Upper lobe of left lung (tissue), 4 donors: ENCODE measurements around the gene LRRC3C.

Experiments used
- EP300 ChIP-seq, 4 donors: sonication (generic); formaldehyde crosslinking; IDR thresholded peaks; one replicate each; pipeline ENCODE4 v1.5.1; 2017; ENCODE audit warnings: antibody characterized with exemption in 4 of 4, control low read depth in 2 of 4
- POLR2A ChIP-seq, 4 donors: fragments of 450-650 bp; IDR thresholded peaks; one replicate each; pipeline ENCODE4 v1.5.1; 2016 to 2017; ENCODE audit warnings: antibody characterized with exemption in 4 of 4, mild to moderate bottlenecking in 2 of 4
- POLR2AphosphoS5 ChIP-seq, 2 donors: sonication (generic); formaldehyde crosslinking; IDR thresholded peaks; one replicate each; pipeline ENCODE4 v1.5.1; 2017; ENCODE audit warnings: antibody characterized with exemption in 2 of 2
- TF ChIP-seq, protein P1 (sequence below), 6 experiments: fragments of 450-650 bp in 4 of 6; fragments of 200-600 bp in 2 of 6; sonication (generic) in 2 of 6; IDR thresholded peaks; one replicate each; pipeline ENCODE4 v1.5.1; 2016 to 2019; ENCODE audit warnings: antibody characterized with exemption in 6 of 6

DNA sequence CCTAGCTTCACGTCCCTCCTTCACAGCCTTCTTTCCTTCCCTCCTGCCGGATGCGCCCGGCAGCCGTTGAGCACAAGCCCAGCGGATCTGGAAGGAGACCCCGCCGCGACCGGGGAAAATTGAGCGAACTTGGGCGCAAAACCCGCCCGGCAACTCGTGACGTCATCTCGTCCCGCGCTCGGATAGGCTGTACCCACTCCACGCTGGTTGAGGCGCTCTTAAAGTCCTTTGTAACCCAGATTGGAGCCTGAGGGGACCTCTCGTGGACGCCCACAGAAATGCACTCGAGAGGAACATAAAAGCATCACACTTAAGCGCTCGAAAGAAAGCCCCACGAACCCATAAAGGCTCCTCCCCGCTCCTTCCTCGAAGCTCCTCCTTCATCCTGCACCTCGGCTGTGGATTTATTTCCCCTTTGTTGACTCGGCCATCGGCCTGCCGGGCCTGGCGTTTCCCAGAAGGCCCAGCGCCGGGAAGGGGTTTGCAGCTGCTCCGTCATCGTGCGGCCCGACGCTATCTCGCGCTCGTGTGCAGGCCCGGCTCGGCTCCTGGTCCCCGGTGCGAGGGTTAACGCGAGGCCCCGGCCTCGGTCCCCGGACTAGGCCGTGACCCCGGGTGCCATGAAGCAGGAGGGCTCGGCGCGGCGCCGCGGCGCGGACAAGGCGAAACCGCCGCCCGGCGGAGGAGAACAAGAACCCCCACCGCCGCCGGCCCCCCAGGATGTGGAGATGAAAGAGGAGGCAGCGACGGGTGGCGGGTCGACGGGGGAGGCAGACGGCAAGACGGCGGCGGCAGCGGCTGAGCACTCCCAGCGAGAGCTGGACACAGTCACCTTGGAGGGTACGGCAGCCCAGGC lies 53.0 kb downstream of the LRRC3C start, which contains the start of gene PSMD3:
- TF ChIP-seq, protein P1, sequence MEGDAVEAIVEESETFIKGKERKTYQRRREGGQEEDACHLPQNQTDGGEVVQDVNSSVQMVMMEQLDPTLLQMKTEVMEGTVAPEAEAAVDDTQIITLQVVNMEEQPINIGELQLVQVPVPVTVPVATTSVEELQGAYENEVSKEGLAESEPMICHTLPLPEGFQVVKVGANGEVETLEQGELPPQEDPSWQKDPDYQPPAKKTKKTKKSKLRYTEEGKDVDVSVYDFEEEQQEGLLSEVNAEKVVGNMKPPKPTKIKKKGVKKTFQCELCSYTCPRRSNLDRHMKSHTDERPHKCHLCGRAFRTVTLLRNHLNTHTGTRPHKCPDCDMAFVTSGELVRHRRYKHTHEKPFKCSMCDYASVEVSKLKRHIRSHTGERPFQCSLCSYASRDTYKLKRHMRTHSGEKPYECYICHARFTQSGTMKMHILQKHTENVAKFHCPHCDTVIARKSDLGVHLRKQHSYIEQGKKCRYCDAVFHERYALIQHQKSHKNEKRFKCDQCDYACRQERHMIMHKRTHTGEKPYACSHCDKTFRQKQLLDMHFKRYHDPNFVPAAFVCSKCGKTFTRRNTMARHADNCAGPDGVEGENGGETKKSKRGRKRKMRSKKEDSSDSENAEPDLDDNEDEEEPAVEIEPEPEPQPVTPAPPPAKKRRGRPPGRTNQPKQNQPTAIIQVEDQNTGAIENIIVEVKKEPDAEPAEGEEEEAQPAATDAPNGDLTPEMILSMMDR (IDR thresholded peaks at IDR 0.05) = peak; percentile 61 to 97 (median 92)
- TF ChIP-seq POLR2A (IDR thresholded peaks at IDR 0.05) (peak in 3 of 4 donors; percentile 81 to 93 (median 84)), EP300 (IDR thresholded peaks at IDR 0.05) (peak in 1 of 4 donors; percentile 60), POLR2AphosphoS5 (IDR thresholded peaks at IDR 0.05) (peak; percentile 97 to 98)
